OCI-LY1 (cell line): Measurements from ENCODE around the gene GTSE1.

Source experiments
- H2AFZ ChIP-seq: fragments of 200-600 bp; sonication (generic), shearing (Covaris generic); 2 replicates; pipeline ENCODE4 v1.6.0; 2014; ENCODE audit warnings: antibody characterized with exemption, mild to moderate bottlenecking, low read length
- H3F3A ChIP-seq: fragments of 200-600 bp; sonication (generic), shearing (Covaris generic); 2 replicates; pipeline ENCODE4 v1.6.0; 2014; ENCODE audit warnings: mild to moderate bottlenecking, antibody characterized with exemption, low read length, moderate library complexity; ENCODE audit not compliant: insufficient read depth
- H3K27ac ChIP-seq: fragments of 200-600 bp; sonication (generic); 2 replicates; pipeline ENCODE4 v1.5.1; 2014; ENCODE audit warnings: low read length, mixed run types, mild to moderate bottlenecking, low read depth; ENCODE audit not compliant: poor library complexity, severe bottlenecking
- H3K27me3 ChIP-seq: fragments of 200-600 bp; sonication (generic); 2 replicates; pipeline ENCODE4 v1.6.0; 2014; ENCODE audit warnings: antibody characterized with exemption, mild to moderate bottlenecking, low read length, moderate library complexity; ENCODE audit not compliant: insufficient read depth
- H3K36me3 ChIP-seq: fragments of 200-600 bp; sonication (generic); 2 replicates; pipeline ENCODE4 v1.6.1; 2014; ENCODE audit warnings: mild to moderate bottlenecking, antibody characterized with exemption, low read length, moderate library complexity, mixed read lengths; ENCODE audit not compliant: insufficient read depth
- H3K4me1 ChIP-seq: fragments of 200-600 bp; sonication (generic); 2 replicates; pipeline ENCODE4 v1.5.1; 2014; ENCODE audit warnings: mild to moderate bottlenecking, low read length, moderate library complexity; ENCODE audit not compliant: insufficient read depth, severe bottlenecking
- H3K4me2 ChIP-seq: fragments of 200-600 bp; sonication (generic), shearing (Covaris generic); 2 replicates; pipeline ENCODE4 v1.6.1; 2014; ENCODE audit warnings: low read length
- H3K4me3 ChIP-seq: fragments of 200-600 bp; sonication (generic); 2 replicates; pipeline ENCODE4 v1.5.1; 2014; ENCODE audit warnings: low read length, low read depth, mild to moderate bottlenecking, mixed read lengths; ENCODE audit not compliant: poor library complexity, severe bottlenecking
- H3K79me2 ChIP-seq: fragments of 200-600 bp; shearing (Covaris generic); 2 replicates; pipeline ENCODE4 v1.6.1; 2016; ENCODE audit warnings: mixed run types, low read length, mixed read lengths; ENCODE audit not compliant: insufficient read depth
- H3K9ac ChIP-seq: fragments of 200-600 bp; sonication (generic), shearing (Covaris generic); 2 replicates; pipeline ENCODE4 v1.6.1; 2014; ENCODE audit warnings: mild to moderate bottlenecking, low read length, mixed read lengths
- H3K9me2 ChIP-seq: fragments of 200-600 bp; sonication (generic), shearing (Covaris generic); 2 replicates; pipeline ENCODE4 v1.6.1; 2014; ENCODE audit warnings: low read depth, mild to moderate bottlenecking, low read length, mixed read lengths
- H3K9me3 ChIP-seq: fragments of 200-600 bp; shearing (Covaris generic); 2 replicates; pipeline ENCODE4 v1.6.1; 2014; ENCODE audit warnings: low read length, mixed read lengths
- H4K20me1 ChIP-seq: fragments of 200-600 bp; sonication (generic), shearing (Covaris generic); 2 replicates; pipeline ENCODE4 v1.6.0; 2016; ENCODE audit warnings: mild to moderate bottlenecking, low read length; ENCODE audit not compliant: insufficient read depth
- EZH2 ChIP-seq: fragments of 200-600 bp; sonication (generic), shearing (Covaris generic); IDR thresholded peaks from 2 replicates; pipeline ENCODE4 v1.8.0; 2017; ENCODE audit warnings: borderline replicate concordance, mixed run types, mild to moderate bottlenecking, antibody characterized with exemption, low read length, moderate library complexity, mixed read lengths
- TF ChIP-seq, protein P1 (sequence below): fragments of 200-600 bp; sonication (generic), shearing (Covaris generic); IDR thresholded peaks from 2 replicates; pipeline ENCODE4 v1.5.1; 2017; ENCODE audit warnings: mild to moderate bottlenecking, antibody characterized with exemption, low read length, moderate library complexity, mixed read lengths

Gene GTSE1

DNA sequence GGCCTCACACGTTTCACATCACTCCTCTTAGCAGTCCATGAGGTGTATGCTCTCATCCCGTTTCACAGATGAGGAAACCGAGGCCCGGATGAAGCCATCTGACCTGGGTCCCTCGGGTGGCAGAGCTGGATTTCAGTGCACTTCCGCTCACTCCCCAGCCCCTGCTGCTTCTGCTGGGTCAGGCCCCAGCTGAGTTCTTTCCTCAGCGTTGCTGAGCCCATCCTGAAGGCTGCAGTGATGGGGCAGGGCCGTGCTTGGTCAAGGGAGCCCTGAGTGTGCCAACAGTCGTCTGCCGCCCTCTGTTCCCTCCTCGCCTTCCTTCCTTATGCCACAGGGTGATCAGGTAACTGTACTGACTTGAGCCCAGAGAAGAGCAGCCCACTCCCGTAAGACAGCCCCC, 51.0 kb downstream of the GTSE1 start:
- no peak overlapping the region for H2AFZ ChIP-seq
- H3F3A ChIP-seq: no peaks in the 10 kb centered on the region
- no peaks in the 10 kb centered on the region for H3K79me2 ChIP-seq
- TF ChIP-seq, protein P1, sequence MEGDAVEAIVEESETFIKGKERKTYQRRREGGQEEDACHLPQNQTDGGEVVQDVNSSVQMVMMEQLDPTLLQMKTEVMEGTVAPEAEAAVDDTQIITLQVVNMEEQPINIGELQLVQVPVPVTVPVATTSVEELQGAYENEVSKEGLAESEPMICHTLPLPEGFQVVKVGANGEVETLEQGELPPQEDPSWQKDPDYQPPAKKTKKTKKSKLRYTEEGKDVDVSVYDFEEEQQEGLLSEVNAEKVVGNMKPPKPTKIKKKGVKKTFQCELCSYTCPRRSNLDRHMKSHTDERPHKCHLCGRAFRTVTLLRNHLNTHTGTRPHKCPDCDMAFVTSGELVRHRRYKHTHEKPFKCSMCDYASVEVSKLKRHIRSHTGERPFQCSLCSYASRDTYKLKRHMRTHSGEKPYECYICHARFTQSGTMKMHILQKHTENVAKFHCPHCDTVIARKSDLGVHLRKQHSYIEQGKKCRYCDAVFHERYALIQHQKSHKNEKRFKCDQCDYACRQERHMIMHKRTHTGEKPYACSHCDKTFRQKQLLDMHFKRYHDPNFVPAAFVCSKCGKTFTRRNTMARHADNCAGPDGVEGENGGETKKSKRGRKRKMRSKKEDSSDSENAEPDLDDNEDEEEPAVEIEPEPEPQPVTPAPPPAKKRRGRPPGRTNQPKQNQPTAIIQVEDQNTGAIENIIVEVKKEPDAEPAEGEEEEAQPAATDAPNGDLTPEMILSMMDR: no peak
- TF ChIP-seq EZH2: no peak
- H3K9ac ChIP-seq: no peak overlapping the region
- H4K20me1 ChIP-seq: no peaks in the 10 kb centered on the region
- peaks cover 3% of the 10 kb centered on the region for H3K4me1 ChIP-seq
- no peaks in the 10 kb centered on the region for H3K27me3 ChIP-seq
- no peak overlapping the region for H3K4me3 ChIP-seq
- H3K9me2 ChIP-seq: no peaks in the 10 kb centered on the region
- no peaks in the 10 kb centered on the region for H3K9me3 ChIP-seq
- H3K4me2 ChIP-seq: no peak overlapping the region
- H3K27ac ChIP-seq: no peak overlapping the region
- peaks cover 97% of the 10 kb centered on the region for H3K36me3 ChIP-seq

DNA sequence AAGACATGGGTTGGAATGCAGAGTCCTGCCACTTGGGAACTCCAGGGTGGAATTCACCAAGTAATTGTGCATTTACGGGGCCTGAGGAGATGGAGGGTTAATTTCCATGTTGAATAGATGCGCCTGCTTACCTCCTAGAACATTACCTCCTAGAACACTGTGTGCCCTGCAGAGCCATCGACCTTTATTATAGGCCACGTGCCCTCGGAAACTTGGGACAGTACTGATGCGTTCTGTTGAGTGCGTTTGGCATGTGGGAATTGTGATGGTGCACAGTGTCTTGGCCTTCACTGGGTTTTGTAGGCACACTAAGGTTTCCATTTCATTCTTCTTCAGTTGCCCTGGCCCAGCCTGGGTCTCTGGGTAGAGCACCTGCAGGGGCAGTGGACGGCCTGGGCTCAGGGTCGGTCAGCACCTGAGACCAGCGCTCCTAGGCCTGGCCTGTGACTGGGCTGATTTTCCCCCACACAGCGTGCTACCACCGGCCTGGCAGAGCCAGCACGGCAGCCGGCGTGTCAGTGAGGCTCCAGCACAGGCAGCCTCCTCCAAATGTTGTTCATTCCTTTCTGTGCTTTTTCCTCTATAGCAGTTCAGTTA, 51.5 kb downstream of the GTSE1 start:
- no peaks in the 10 kb centered on the region for H3K27me3 ChIP-seq
- H3K9me2 ChIP-seq: no peaks in the 10 kb centered on the region
- no peak overlapping the region for H3K27ac ChIP-seq
- no peaks in the 10 kb centered on the region for H3K9me3 ChIP-seq
- no peaks in the 10 kb centered on the region for H3K79me2 ChIP-seq
- TF ChIP-seq EZH2: no peak
- TF ChIP-seq, protein P1: no peak
- H3K4me1 ChIP-seq: peaks cover 8% of the 10 kb centered on the region
- no peaks in the 10 kb centered on the region for H4K20me1 ChIP-seq
- no peak overlapping the region for H3K4me3 ChIP-seq
- H3K9ac ChIP-seq: no peak overlapping the region
- no peaks in the 10 kb centered on the region for H3F3A ChIP-seq
- peaks cover 97% of the 10 kb centered on the region for H3K36me3 ChIP-seq
- no peak overlapping the region for H3K4me2 ChIP-seq
- H2AFZ ChIP-seq: no peak overlapping the region

DNA sequence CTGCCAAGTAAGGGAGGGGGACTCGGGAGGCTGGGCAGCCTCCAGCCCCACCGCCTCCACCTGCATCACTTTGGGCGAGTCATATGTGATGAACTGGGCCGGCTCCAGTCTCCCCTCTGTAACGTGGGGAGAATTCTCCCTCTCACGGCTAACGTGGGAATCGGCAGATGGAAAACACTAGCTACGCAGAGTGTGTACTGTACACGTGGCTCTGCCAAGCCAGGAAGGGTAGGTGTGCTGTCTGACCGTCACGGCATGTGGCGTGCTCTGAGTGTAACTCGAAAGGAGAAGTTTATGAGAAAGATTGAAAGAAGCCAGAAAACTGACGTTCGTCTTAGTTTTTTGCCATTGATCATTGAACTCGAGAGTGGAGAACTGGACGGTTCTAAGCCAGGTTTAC, 52.6 kb downstream of the GTSE1 start:
- Histone ChIP-seq H3K79me2 (no peaks in the 10 kb centered on the region), H3K27me3 (no peaks in the 10 kb centered on the region), H3K9me3 (no peaks in the 10 kb centered on the region), H3K9me2 (no peaks in the 10 kb centered on the region), H3K9ac (no peak overlapping the region), H3K27ac (no peak overlapping the region), H3F3A (no peaks in the 10 kb centered on the region), H3K36me3 (peaks cover 97% of the 10 kb centered on the region), H2AFZ (no peak overlapping the region), H4K20me1 (no peaks in the 10 kb centered on the region), H3K4me3 (no peak overlapping the region), H3K4me1 (peaks cover 11% of the 10 kb centered on the region), H3K4me2 (no peak overlapping the region)
- TF ChIP-seq, protein P1: no peak
- TF ChIP-seq EZH2: no peak
